Tibial nerve (tissue), 4 donors: ENCODE measurements around the gene GAREM1.

Experiments used
- EP300 ChIP-seq, 2 donors: sonication (generic); formaldehyde crosslinking; IDR thresholded peaks; one replicate each; pipeline ENCODE4 v1.6.1; 2017; ENCODE audit warnings: antibody characterized with exemption in 2 of 2, mild to moderate bottlenecking in 1 of 2
- POLR2A ChIP-seq, 2 donors: fragments of 450-650 bp; IDR thresholded peaks; one replicate each; pipeline ENCODE4 v1.6.1; 2017; ENCODE audit warnings: antibody characterized with exemption in 2 of 2, mild to moderate bottlenecking in 2 of 2, moderate library complexity in 2 of 2
- TF ChIP-seq, protein P1 (sequence below), 5 experiments: fragments of 200-600 bp in 3 of 5; fragments of 450-650 bp in 2 of 5; sonication (generic) in 3 of 5; IDR thresholded peaks; one replicate each; pipeline ENCODE4 v1.5.1; 2016 to 2019; ENCODE audit warnings: antibody characterized with exemption in 5 of 5, mild to moderate bottlenecking in 3 of 5, moderate library complexity in 2 of 5

DNA sequence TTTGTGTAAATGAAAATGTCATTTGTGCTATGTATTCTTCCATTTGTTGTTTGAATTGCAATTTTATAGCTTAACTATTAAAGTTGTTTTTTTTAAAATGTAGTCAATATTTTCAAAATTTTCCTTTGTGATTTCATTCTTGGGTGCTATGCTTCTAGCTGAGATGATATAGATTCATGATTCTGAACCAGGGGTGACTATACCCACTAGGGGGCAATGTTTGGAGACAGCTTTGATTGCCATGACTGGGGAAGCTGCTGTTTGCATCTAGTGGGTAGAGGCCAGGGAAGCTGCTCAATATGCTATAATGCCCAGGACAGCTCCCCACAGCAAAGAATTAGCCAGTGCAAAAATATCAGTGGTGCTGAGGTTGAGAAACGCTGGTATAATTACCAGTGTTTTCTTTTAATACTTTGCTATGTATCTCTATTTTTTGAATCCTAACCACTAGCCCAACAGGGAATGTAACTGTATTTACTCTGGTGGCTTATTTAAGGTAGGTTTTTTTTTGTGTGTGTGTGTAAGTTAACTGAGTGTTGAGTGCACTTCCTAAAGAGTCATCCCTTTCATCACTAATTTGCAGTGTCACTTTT is 181.1 kb downstream of the GAREM1 start:
- TF ChIP-seq POLR2A (IDR thresholded peaks at IDR 0.05) (no peak), EP300 (IDR thresholded peaks at IDR 0.05) (no peak)
- TF ChIP-seq, protein P1, sequence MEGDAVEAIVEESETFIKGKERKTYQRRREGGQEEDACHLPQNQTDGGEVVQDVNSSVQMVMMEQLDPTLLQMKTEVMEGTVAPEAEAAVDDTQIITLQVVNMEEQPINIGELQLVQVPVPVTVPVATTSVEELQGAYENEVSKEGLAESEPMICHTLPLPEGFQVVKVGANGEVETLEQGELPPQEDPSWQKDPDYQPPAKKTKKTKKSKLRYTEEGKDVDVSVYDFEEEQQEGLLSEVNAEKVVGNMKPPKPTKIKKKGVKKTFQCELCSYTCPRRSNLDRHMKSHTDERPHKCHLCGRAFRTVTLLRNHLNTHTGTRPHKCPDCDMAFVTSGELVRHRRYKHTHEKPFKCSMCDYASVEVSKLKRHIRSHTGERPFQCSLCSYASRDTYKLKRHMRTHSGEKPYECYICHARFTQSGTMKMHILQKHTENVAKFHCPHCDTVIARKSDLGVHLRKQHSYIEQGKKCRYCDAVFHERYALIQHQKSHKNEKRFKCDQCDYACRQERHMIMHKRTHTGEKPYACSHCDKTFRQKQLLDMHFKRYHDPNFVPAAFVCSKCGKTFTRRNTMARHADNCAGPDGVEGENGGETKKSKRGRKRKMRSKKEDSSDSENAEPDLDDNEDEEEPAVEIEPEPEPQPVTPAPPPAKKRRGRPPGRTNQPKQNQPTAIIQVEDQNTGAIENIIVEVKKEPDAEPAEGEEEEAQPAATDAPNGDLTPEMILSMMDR (IDR thresholded peaks at IDR 0.05), result peak; percentile 44 to 54 (median 49)
